ENCODE results near the gene HSPB9.

GRCh38 chr17:42110301-42111264 lies 12.0 kb upstream of the HSPB9 start:
- no peak for TF ChIP-seq CTCF (IDR thresholded peaks at IDR 0.05)
- TF ChIP-seq EP300 (IDR thresholded peaks at IDR 0.05; ENCODE audit: low read depth): no peak

Data from transverse colon (tissue), 3 donors.